Subcutaneous adipose tissue (tissue), 4 donors: ENCODE data around the gene ADIPOR1. TPM values are rescaled to one million over a fixed set of nuclear protein-coding genes. Genes with fewer than 3 reads are reported as not detected.

Experiments
- total RNA-seq, 4 donors: library from RNA; depleted of rRNA; stranded (reverse); fragments of >200 nt; gene quantifications; one replicate each; pipeline ENCODE4 v1.1.0, GENCODE V29; 2016
- TF ChIP-seq, protein P1 (sequence below): fragments of 450-650 bp; IDR thresholded peaks from one replicate; pipeline ENCODE4 v1.5.1; 2016; ENCODE audit warnings: low read depth, mild to moderate bottlenecking, control low read depth, antibody characterized with exemption, moderate library complexity

The ADIPOR1 gene
- total RNA-seq, 4 donors from 2014 or later: 95.8 to 124 (median 103) TPM

DNA sequence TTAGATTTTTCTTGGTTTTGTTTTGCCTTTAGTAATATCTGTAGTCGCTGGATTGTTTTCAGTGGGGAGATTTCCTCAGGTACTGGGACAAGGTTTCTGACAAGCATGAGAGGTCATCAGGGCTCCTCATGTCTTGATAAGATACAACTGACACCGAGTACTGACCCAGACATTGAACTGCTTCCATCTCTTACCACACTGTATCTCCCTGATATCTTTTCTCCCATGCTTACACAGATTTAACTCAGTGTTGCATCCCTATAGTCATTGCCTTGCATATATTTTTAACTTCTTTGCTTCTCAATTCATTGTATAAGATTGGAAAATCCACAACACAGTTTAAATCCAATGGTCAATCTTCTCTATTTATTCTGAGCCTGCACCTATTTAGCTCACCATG lies 21.3 kb upstream of the ADIPOR1 start:
- TF ChIP-seq, protein P1, sequence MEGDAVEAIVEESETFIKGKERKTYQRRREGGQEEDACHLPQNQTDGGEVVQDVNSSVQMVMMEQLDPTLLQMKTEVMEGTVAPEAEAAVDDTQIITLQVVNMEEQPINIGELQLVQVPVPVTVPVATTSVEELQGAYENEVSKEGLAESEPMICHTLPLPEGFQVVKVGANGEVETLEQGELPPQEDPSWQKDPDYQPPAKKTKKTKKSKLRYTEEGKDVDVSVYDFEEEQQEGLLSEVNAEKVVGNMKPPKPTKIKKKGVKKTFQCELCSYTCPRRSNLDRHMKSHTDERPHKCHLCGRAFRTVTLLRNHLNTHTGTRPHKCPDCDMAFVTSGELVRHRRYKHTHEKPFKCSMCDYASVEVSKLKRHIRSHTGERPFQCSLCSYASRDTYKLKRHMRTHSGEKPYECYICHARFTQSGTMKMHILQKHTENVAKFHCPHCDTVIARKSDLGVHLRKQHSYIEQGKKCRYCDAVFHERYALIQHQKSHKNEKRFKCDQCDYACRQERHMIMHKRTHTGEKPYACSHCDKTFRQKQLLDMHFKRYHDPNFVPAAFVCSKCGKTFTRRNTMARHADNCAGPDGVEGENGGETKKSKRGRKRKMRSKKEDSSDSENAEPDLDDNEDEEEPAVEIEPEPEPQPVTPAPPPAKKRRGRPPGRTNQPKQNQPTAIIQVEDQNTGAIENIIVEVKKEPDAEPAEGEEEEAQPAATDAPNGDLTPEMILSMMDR: no peak

DNA sequence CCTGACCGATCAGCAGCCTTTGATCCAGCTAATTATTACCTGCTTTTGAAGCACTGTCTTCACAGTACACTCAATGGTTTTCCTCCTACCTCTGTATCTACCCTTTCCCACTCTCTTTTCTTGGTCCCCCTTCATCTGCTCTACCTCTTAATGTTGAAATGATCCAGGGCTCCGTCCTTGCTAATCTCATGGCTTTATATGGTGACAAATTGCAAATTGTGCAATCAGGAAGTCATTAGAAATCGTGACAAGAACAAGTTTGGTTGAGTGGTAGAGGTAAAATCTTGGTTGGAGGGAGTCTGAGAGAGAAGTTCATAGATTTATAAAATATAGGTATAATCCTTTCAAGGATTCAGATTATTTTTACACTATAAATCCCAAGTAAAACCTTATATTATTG lies 18.5 kb upstream of the ADIPOR1 start:
- TF ChIP-seq, protein P1: no peak

DNA sequence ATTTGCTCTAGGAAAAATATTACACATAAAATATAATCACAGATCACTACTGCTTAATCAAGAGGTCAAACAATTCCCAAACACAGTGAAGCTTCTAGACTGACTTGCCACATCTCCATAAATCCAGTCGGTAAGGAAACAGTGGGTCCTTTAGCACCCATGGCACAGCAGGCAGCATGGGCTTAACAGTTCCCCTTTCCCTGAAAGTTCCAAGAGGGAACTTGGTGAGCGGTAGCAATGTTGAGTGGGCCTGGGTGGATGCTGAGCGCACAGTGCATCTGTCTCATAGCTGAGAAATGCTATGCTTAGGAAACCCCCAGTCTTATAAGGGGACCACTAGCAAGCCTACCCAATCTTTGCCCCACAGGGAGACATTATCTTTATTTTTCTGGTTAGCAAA lies 16.7 kb upstream of the ADIPOR1 start:
- TF ChIP-seq, protein P1: no peak

DNA sequence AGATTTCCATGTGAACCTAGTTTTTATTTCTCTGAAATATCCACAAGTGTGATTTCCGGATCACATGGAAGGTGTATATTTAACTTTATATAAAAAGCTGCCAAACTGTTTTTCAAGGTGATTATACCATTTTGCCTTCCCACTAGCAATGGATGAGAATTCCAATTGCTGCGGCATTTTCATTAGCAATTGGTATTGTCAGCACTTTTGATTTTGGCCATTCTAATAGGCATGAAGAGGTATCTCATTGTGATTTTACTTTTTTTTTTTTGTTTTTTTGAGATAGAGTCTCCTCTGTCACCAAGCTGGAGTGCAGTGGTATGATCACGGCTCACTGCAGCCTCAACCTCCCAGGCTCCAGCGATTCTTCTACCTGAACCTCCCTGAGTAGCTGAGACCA lies 13.9 kb upstream of the ADIPOR1 start:
- TF ChIP-seq, protein P1: no peak

- TF ChIP-seq, protein P1: no peak
Measured at GRCh38 chr1:202968895-202969295, 10.8 kb upstream of the ADIPOR1 start.

DNA sequence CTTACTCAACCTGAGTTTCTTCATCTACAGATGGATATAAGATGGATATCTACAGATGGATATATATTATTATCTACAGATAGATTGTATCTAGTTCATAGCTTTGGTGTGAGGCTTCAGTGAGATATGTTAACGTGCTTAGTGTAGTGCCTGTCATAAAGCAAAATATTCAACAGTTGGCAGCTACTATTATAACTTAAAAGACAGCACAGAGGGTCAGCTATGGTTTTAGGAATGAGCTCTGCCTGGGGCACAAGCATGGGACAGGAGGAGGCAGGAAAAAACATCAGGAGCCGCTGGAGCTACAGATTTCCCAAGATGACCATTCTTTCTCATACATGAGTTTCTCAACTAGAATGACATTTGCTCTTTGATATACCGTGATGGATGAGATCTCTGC lies 10.2 kb upstream of the ADIPOR1 start:
- TF ChIP-seq, protein P1: no peak

GRCh38 chr1:202967684-202968281 lies 9.7 kb upstream of the ADIPOR1 start:
- TF ChIP-seq, protein P1: no peak
